Measurements from ENCODE around the gene CORO2A. TPM values are rescaled to one million over a fixed set of nuclear protein-coding genes. Genes with fewer than 3 reads are reported as not detected.

The CORO2A gene
- total RNA-seq, 1 donor from 2014 or later = 5.5 TPM

DNA sequence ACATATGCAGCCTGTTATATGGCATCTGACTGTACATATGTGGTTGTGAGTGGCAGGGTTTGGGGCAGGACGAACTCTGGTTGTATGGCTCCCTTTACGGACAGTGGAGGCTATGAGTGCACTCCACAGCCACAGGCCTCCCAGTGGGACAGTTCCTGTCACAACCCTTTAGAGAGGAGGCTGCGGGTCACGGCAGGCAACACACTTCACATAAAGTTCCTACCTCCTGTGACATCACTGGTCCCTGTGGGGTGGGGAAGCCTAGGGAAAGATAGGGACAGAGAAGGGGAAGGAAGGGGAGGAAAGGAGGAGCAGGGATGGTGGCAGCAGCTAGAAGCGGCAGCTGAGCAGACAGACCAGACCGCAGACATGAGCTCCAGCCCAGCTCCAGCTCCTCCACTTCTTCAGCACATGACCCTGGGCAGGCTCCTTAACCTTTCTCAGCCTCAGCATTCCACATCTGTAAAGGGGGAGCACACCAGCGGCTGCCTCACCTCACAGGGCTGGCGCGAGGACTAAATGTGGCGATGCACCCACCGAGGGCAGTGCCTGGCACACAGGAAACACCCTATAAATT, 27.4 kb upstream of the CORO2A start:
- no peak for DNase-seq (ENCODE audit: low read depth)

GRCh38 chr9:98219364-98219716, 26.9 kb upstream of the CORO2A start:
- no peak for DNase-seq (ENCODE audit: low read depth)

DNA sequence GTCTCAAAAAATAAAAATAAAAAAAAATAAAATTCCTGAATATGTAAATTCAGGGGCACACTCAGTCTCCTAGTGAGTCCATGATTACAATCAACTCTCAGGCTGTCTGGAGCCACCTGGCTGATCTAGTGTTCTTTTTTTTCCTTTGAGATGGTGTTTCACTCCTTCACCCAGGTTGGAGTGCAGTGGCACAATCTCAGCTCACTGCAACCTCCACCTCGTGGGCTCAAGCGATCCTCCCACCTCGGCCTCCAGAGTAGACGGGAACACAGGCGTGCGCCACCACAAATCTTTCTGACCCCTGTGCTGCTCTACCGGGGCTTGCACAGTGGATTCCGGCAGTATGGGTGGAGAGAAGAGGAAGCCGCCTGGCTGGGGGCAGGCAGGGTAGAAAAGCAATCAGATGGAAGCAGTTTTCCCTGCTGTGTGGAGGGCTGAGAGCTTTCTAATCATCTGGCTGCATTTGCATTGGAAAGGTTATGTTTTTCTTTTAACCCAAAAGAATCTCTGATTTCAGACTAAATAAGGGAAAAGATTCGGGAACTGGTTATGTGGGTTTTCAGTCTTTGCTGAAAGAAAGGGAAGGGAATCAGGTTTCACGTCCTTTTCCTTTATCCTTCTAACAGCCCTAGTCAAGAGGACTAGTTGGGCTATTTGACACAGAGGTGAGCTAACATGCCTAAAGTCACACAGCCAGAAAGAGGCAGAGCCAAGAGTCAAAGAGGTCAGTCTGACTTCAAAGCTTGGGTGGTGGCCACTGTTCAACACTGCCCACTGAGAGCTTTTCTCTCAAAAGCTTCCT, 26.3 kb upstream of the CORO2A start:
- DNase-seq (ENCODE audit: low read depth) = no peak

- DNase-seq (ENCODE audit: low read depth) = no peak
These were observed 24.8 kb upstream of the CORO2A start for GRCh38 chr9:98217255-98217654.

- DNase-seq (ENCODE audit: low read depth) = no peak
These were observed 24.0 kb upstream of the CORO2A start for GRCh38 chr9:98216391-98216790.

DNA sequence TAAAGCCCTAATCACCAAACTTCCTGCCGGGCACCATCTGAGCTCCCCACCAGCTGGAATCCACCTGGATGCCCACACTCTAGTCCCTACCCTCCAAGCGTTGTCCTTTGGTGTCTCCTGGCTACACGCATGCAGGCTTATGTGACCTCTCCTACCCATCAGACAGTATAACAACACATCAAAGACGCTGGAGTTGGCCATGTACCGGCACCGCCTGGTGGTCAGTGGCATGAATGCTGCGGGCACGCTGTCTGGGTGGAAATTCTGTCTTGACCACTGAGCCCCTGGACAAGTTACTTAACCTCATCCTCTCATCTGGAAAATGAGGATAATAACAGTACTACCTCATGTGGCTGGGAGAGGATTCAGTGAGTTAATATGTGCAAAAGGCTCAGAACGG, 23.4 kb upstream of the CORO2A start:
- DNase-seq (ENCODE audit: low read depth) = no peak

GRCh38 chr9:98215271-98215670, 22.8 kb upstream of the CORO2A start:
- peak; percentile 38 for DNase-seq (ENCODE audit: low read depth)

- DNase-seq (ENCODE audit: low read depth) = no peak
These were observed 22.4 kb upstream of the CORO2A start for GRCh38 chr9:98214811-98215210.

- DNase-seq (ENCODE audit: low read depth) = no peak
These were observed 18.8 kb upstream of the CORO2A start for GRCh38 chr9:98211260-98211659.

GRCh38 chr9:98210435-98210834, 18.0 kb upstream of the CORO2A start:
- DNase-seq (ENCODE audit: low read depth) = no peak

- DNase-seq (ENCODE audit: low read depth) = no peak
These were observed 17.1 kb upstream of the CORO2A start for GRCh38 chr9:98209530-98209929.

DNA sequence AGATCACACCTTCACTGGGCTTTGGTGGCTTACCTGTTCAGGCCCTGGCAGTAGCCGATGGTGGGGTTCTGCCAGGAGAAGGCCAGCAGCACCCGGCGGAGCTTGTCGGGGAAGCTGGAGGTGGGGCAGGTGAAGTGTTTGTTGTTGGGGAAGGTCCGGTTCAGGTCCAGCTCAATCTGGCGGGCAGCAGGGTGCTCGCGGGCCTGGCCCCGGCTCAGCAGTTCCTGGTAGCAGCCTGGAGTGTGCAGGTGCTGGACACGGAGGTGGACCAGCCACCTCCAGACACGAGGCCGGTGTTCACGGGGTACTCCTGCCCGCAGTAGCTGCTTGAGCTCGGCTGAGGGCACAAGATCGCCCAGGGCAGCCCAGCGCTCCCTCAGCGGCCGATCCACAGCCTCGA, 16.2 kb upstream of the CORO2A start:
- no peak for DNase-seq (ENCODE audit: low read depth)

DNA sequence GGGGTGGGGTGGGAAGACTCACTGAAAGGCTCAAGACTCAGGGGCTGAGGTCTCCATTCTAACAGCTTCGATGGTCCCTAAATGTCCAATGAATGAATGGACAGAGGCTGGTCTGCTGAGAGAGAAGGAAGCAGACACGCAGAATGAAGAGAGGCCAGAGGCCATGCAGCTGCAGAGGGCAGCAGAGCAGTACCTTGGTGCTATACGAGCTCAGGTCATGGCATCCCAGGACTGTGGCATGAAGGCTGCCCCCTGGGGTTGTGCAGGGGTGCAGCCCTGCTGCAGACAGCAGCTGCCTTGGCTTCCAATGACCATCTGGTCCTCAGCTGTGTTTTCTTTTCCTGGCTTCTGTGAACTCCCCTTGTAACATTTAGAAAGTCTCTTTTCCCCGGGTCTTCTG, 15.2 kb upstream of the CORO2A start:
- no peak for DNase-seq (ENCODE audit: low read depth)

DNA sequence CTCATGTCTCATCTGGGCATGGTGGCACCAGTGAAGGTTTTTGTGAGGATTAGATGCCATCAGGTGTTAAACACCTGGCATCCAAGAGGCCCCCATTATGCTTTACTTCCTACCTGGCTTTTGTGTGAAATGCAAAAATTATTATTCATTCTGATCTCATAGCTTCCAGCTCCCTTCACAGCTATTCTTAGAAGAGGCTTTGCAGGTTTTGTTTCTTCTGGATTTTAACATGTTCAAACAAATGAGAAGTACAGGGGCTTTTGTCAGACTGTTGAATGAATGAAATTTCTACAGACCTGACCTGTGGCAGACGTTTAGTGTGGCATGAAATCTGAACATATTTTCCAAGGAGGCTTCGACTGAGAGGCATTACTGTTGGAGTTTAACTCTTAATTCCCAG, 14.3 kb upstream of the CORO2A start:
- DNase-seq (ENCODE audit: low read depth) = no peak

DNA sequence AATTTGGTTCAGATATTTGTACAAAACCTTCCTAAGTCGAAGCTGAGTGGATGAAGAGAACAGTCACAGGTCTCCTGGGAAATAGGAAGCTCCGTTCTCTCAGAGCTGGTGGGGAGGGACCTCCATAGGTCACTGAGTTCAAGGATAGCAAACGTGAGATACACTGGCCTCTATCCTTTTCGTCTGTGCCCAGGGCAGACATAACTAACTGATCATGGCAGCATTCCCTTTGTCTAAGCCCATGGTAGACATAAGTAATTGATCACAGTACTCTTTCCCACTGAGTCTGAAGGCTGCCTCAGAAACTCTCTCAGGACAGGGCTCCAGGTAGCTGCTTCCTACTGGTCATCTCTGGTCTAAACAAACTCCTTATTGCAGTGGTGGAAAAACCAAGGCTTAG, 12.3 kb upstream of the CORO2A start:
- DNase-seq (ENCODE audit: low read depth) = no peak

GRCh38 chr9:98203153-98203552, 10.7 kb upstream of the CORO2A start:
- DNase-seq (ENCODE audit: low read depth) = no peak

DNA sequence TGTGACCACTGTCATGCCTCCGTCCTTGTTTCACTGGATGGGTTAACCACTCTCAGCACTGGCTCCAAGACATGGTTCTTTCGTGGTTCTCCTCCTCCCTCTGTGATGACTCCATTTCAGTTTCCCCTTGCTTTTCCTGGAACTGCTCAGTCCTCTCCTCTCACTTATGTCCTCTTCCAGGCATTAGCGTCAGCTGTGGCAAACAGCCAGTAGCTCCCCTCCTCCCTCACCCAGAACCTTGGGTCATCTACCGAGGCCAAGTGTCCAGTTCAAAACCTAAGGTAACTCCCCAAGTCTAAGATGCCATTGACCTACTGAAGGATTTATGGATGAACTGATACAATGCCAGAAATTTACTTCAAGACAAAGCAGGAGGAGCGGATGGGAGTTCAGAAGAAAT, 9.8 kb upstream of the CORO2A start:
- DNase-seq (ENCODE audit: low read depth) = no peak

DNA sequence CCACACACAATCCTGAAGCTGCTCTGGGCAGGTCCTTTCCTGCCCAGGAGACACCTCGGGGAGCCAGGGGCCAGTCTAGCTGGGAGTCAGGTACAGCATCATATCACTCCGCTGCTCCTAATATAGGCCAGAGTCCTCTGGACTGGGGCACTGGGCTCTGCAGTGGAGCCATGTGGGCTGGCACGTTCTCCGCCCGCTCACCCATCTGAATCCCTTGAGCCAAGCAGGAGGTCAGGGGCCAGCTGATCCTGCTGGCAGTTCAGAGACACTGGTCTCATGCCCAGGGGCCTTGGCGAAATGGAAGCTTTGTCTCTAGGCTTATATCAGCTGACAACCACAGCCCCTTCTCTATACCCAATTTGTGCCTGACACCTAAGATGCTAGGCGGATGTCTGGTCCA, 9.3 kb upstream of the CORO2A start:
- DNase-seq (ENCODE audit: low read depth) = no peak

- no peak for DNase-seq (ENCODE audit: low read depth)
These were observed 8.7 kb upstream of the CORO2A start for GRCh38 chr9:98201102-98201501.

DNA sequence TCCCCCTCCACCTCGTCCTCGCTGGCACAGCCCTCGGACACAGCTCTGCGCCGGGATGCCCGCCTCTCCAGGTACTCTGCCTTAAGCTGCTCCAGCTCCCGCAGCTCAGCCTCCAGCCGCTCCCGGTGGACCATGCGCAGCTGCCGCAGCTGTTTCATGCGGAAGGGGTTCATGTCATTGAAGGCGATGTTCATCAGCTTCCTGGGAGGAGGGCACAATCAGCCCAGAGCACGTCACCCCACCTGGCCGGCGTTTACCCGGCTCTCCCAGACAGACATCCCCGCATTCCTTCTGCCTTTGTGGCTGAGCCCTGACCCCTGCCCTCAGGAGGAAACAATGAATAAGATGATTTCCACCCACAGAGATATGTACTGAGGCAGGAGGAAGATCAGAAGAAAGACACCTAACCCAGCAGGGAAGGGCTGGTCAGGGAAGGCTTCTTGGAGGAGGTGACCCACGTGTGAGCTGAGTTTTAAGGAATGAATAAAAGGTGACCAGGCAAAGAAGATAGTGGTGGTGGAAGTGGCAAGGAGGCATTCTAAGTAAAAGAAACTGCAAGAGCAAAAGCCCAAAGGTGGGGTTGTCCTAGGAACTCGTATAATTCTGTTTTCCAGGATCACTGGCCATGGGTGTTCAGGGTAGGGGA, 7.1 kb upstream of the CORO2A start:
- no peak for DNase-seq (ENCODE audit: low read depth)

DNA sequence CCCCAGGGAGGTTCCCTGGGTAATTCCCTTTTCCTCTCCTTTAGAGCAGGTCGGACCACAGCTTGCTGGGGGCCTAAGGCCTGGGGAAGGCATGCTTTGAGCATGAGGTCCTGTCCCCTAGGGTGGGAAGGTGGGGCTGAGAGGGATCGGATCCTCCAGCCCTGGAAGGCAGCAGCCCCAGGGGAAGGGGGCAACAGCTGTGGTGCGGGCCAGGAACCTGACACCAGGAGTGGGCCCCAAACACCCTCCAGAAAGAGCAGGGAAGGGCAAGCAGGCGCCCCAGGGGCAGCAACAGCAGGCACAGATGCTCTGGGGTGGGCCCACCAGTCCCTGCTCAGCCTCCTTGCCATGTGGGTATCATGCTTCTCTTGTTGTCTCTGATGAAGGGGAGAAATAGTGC, 3.2 kb upstream of the CORO2A start:
- DNase-seq (ENCODE audit: low read depth) = no peak

DNA sequence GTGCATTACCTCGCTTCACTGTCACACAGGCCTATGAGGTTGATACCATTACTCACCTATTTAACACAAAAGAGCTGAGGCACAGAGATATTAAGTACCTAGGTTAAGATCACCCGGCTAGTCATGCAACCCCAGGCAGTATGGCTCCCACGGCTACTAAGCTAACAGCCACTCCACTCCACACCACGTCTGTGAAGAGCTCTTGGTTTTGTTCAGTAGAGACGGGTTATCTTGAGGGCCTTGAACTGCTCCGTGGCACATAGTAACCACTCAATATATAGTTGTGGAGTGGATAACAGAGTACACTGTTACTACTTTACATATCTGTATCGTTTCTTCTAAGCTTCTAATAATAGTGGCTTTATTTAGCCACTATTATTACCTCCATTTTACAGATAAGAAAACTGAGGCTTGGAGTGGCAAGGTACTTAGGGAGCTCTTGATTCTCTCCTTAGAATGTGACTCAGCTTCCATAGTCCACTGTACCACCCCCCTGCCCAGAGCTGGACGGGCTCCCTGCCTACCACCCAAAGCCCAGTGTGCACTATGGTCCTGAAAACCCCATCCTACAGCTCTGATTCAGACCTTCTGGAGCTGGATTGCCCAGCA, 1.0 kb upstream of the CORO2A start:
- DNase-seq (ENCODE audit: low read depth) = peak; percentile 36

Measured in renal cortical epithelial cell (primary cell).